ENCODE results near the gene USB1. TPM values are rescaled to one million over a fixed set of nuclear protein-coding genes. Genes with fewer than 3 reads are reported as not detected.

USB1 gene
- total RNA-seq, result 14.4 and 20.3 TPM in 2 replicates

GRCh38 chr16:58000706-58001676 is at the start of gene USB1:
TSS of gene USB1 (plus strand) at chr16:58001407. CDS start at chr16:58001484, 77 bp downstream.

GRCh38 chr16:57970970-57971369 is 30.2 kb upstream of the USB1 start, which contains the start of gene CNGB1:
TSS of gene CNGB1 (minus strand) at chr16:57971128. CDS start at chr16:57967286, 3,842 bp downstream.

GRCh38 chr16:57999971-58000705 is 1.1 kb upstream of the USB1 start, which contains the start of gene ZNF319:
TSS of gene ZNF319 (minus strand) at chr16:58000672. CDS start at chr16:57998265, 2,407 bp downstream.

GRCh38 chr16:58025351-58026138 is 24.3 kb downstream of the USB1 start, which contains the start of gene MMP15:
TSS of gene MMP15 (plus strand) at chr16:58025754. CDS start at chr16:58026351, 597 bp downstream.

Other genes starting within 250 kb of the USB1 start
- 5.6 and 8.4 TPM in 2 replicates for gene KIFC3, start 198.9 kb upstream of the USB1 start, total RNA-seq
- not detected in 2 replicates for gene CNGB1, start 30.3 kb upstream of the USB1 start, total RNA-seq
- gene ZNF319, start 735 bp upstream of the USB1 start, total RNA-seq, result 5.0 and 5.7 TPM in 2 replicates
- 3.5 and 4.0 TPM in 2 replicates for gene MMP15, start 24.3 kb downstream of the USB1 start, total RNA-seq
- gene CFAP20, start 128.0 kb downstream of the USB1 start, total RNA-seq, result 36.5 and 47.1 TPM in 2 replicates
- 45.6 and 55.7 TPM in 2 replicates for gene CSNK2A2, start 196.7 kb downstream of the USB1 start, total RNA-seq

Data from cardiac ventricle fibroblast (primary cell).